Stimulated activated naive CD8-positive, alpha-beta T cell treated with anti-CD3 and anti-CD28 coated beads, Interleukin-15, Interleukin-2, amounts not matched to agents 100 ng/mL and 50 ng/mL, for 24 hours (primary cell): ENCODE data around the gene STK26.
"Not testable (repeated sequence)": the region's sequence is repeated elsewhere in the genome, so short reads cannot be mapped to it uniquely, and the experiment has no call there.

ENCODE experiments used
- H3K27ac Mint-ChIP-seq: one replicate; pipeline ENCODE4 v1.8.0; 2021; ENCODE audit warnings: mild to moderate bottlenecking, mixed read lengths
- H3K27me3 Mint-ChIP-seq: one replicate; pipeline ENCODE4 v1.8.0; 2021; ENCODE audit warnings: mixed read lengths
- H3K36me3 Mint-ChIP-seq: one replicate; pipeline ENCODE4 v1.8.0; 2021; ENCODE audit warnings: low read depth, mixed read lengths
- H3K4me1 Mint-ChIP-seq: one replicate; pipeline ENCODE4 v1.8.0; 2021; ENCODE audit warnings: low read depth, mixed read lengths
- H3K4me3 Mint-ChIP-seq: one replicate; pipeline ENCODE4 v1.8.0; 2021; ENCODE audit warnings: mild to moderate bottlenecking, mixed read lengths
- H3K9me3 Mint-ChIP-seq: one replicate; pipeline ENCODE4 v1.8.0; 2021; ENCODE audit warnings: mixed read lengths

The STK26 gene

GRCh38 chrX:132098704-132099103 is 75.6 kb downstream of the STK26 start:
- not testable (repeated sequence) for H3K36me3 Mint-ChIP-seq, H3K4me1 Mint-ChIP-seq, H3K4me3 Mint-ChIP-seq, H3K27me3 Mint-ChIP-seq, H3K9me3 Mint-ChIP-seq, H3K27ac Mint-ChIP-seq

GRCh38 chrX:132101206-132101605 is 78.1 kb downstream of the STK26 start:
- Mint-ChIP-seq H3K4me1 (no peaks in the 10 kb centered on the region), H3K27ac (no peak overlapping the region), H3K4me3 (no peak overlapping the region), H3K36me3 (no peaks in the 10 kb centered on the region), H3K9me3 (no peaks in the 10 kb centered on the region), H3K27me3 (no peaks in the 10 kb centered on the region)

DNA sequence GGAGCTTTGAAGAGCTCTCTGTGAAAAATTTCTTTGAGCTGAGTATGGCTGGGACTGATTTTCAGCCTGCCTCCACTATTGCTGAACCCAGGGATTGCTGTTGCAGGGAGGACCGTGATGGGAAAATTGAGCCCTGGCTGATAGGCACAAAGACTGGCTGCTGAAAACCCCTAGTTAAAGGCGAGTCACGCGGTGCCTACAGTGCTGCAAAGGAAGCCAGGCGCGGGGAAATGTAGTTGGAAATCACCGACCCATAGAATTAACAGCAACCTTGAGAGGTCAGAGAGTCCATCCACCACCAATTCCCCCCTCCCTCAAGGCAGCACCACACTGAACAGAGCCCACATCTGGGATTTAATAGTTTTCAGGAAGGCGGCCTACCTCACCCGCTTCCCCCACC is 78.7 kb downstream of the STK26 start:
- no peaks in the 10 kb centered on the region for H3K4me1 Mint-ChIP-seq
- no peaks in the 10 kb centered on the region for H3K36me3 Mint-ChIP-seq
- H3K4me3 Mint-ChIP-seq: no peak overlapping the region
- H3K9me3 Mint-ChIP-seq: no peaks in the 10 kb centered on the region
- no peaks in the 10 kb centered on the region for H3K27me3 Mint-ChIP-seq
- no peak overlapping the region for H3K27ac Mint-ChIP-seq

DNA sequence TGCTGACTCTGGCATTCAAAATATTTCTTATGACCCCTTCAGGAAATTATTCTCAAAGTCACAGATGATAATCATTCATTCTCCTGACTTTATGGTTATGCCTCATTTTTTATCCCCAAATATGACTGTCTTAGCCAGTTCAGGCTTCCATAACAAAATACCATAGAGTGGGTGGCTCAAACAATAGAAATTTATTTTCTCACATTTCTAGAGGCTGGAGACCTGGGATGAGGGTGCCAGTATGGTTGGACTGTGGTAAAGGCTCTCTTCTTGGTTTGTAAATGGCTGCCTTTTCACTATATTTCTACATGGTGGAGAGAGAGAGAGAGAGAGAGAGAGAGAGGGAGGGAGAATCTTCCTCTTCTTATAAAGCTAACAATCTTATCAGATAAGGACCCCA is 84.2 kb downstream of the STK26 start:
- Mint-ChIP-seq H3K9me3 (no peaks in the 10 kb centered on the region), H3K27me3 (no peaks in the 10 kb centered on the region), H3K4me3 (no peak overlapping the region), H3K36me3 (no peaks in the 10 kb centered on the region), H3K4me1 (no peaks in the 10 kb centered on the region), H3K27ac (no peak overlapping the region)

DNA sequence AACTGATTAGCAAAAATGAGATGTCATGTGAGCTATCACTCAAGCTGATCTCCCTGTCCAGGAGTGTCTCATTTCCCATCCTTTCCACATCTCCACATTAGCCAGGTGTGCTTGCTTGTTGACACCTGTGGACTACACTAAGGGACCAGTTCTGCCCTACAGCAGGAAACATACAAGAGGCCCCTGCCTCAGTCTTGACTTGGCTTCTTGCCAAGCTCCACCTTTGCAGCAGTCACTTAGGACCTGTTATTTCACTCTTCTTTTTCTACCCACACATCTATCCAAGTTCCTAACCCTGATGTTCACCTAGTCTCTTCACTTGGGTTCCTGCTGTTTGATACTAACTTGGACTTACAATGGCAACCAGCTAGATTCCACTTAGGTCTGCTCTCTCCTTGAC is 91.5 kb downstream of the STK26 start:
- H3K36me3 Mint-ChIP-seq: no peaks in the 10 kb centered on the region
- H3K9me3 Mint-ChIP-seq: no peaks in the 10 kb centered on the region
- no peak overlapping the region for H3K4me3 Mint-ChIP-seq
- H3K27me3 Mint-ChIP-seq: no peaks in the 10 kb centered on the region
- H3K4me1 Mint-ChIP-seq: no peaks in the 10 kb centered on the region
- H3K27ac Mint-ChIP-seq: no peak overlapping the region

GRCh38 chrX:132115792-132116191 is 92.7 kb downstream of the STK26 start:
- Mint-ChIP-seq H3K27ac (no peak overlapping the region), H3K4me1 (no peaks in the 10 kb centered on the region), H3K9me3 (no peaks in the 10 kb centered on the region), H3K4me3 (no peak overlapping the region), H3K36me3 (no peaks in the 10 kb centered on the region), H3K27me3 (no peaks in the 10 kb centered on the region)

DNA sequence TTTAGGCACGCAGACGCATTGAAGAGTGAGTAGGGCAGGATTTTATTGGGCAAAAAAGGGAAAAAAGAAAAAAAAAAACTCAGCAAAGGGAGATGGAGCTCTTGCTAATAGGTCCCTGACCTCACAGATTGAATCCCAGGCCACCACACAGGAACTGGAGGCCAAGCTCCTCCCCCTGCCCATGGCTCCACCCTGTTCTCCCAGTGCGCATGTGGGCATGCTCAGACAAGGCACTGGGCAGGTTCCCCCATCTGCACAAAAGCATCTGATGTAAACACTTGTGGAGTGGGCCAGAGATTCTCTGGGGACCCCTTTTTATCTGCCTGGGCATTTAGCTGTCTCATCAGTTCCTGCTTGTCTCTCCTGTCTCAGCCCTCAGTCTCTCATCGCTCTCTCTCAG is 95.3 kb downstream of the STK26 start:
- H3K27ac Mint-ChIP-seq: no peak overlapping the region
- H3K4me3 Mint-ChIP-seq: no peak overlapping the region
- no peaks in the 10 kb centered on the region for H3K4me1 Mint-ChIP-seq
- no peaks in the 10 kb centered on the region for H3K36me3 Mint-ChIP-seq
- H3K27me3 Mint-ChIP-seq: no peaks in the 10 kb centered on the region
- H3K9me3 Mint-ChIP-seq: no peaks in the 10 kb centered on the region

GRCh38 chrX:132119283-132119682 is 96.2 kb downstream of the STK26 start:
- Mint-ChIP-seq H3K27me3 (no peaks in the 10 kb centered on the region), H3K4me1 (no peaks in the 10 kb centered on the region), H3K27ac (no peak overlapping the region), H3K9me3 (no peaks in the 10 kb centered on the region), H3K4me3 (no peak overlapping the region), H3K36me3 (no peaks in the 10 kb centered on the region)

- Mint-ChIP-seq H3K36me3 (no peaks in the 10 kb centered on the region), H3K4me1 (no peaks in the 10 kb centered on the region), H3K27ac (no peak overlapping the region), H3K27me3 (no peaks in the 10 kb centered on the region), H3K9me3 (no peaks in the 10 kb centered on the region), H3K4me3 (no peak overlapping the region)
Observed at GRCh38 chrX:132119821-132120515, 96.9 kb downstream of the STK26 start.

DNA sequence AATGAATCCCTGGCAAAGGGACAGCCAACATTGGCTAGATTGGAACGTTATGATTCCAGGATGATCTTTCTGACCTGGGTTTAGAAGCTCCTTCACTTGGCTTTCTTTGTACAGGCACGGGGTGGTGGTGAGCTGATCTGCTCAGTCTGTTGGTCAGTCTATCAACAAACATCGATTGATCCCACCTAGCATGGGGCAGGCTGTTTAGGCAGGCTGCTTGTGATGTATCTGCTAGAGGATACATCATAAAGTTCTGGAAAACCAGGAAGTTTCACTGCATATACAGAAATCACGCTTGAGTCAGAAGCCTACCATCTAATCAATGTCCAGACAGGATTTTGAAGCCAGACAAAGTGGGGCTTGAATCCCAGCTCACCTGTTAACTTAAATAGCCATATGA is 97.8 kb downstream of the STK26 start:
- Mint-ChIP-seq H3K27me3 (peaks cover 2% of the 10 kb centered on the region), H3K4me3 (no peak overlapping the region), H3K4me1 (no peaks in the 10 kb centered on the region), H3K36me3 (no peaks in the 10 kb centered on the region), H3K9me3 (no peaks in the 10 kb centered on the region), H3K27ac (no peak overlapping the region)
